Skin of body (tissue), 2 donors: Measurements from ENCODE around the gene OR52R1. TPM values are rescaled to one million over a fixed set of nuclear protein-coding genes. Genes with fewer than 3 reads are reported as not detected.

Experiments used
- small RNA-seq: library from RNA; depleted of rRNA; stranded (forward); fragments of <200 nt; gene quantifications from one replicate; pipeline ENCODE3, GENCODE V24; 2014; ENCODE audit warnings: low replicate concordance
- total RNA-seq: library from RNA; depleted of rRNA; stranded (reverse); fragments of >200 nt; gene quantifications from one replicate; pipeline ENCODE4 v1.2.3, GENCODE V29; 2014

The OR52R1 gene
- total RNA-seq, 1 donor from 2014 or later, result not detected

Small RNA genes lying within 50 kb of the gene (small RNA-seq; reads per million reads assigned to genes)
- not detected for gene RF00091

Other genes starting within 250 kb of the OR52R1 start
- not detected for gene OR52I2, start 222.6 kb downstream of the OR52R1 start, total RNA-seq
- gene OR52I1, start 210.3 kb downstream of the OR52R1 start, total RNA-seq, result not detected
- 7.7 TPM for gene TRIM68, start 196.1 kb downstream of the OR52R1 start, total RNA-seq
- gene OR51D1, start 166.9 kb downstream of the OR52R1 start, total RNA-seq, result not detected
- gene OR51E1, start 160.4 kb downstream of the OR52R1 start, total RNA-seq, result 1.1 TPM
- 0.10 TPM for gene OR51E2, start 106.5 kb downstream of the OR52R1 start, total RNA-seq
- not detected for gene MMP26, start 99.6 kb downstream of the OR52R1 start, total RNA-seq
- gene OR51F1, start 34.4 kb downstream of the OR52R1 start, total RNA-seq, result not detected
- not detected for gene OR51F2, start 16.9 kb upstream of the OR52R1 start, total RNA-seq
- gene OR51S1, start 44.8 kb upstream of the OR52R1 start, total RNA-seq, result not detected
- gene OR51T1, start 77.5 kb upstream of the OR52R1 start, total RNA-seq, result not detected
- not detected for gene OR51A7, start 99.4 kb upstream of the OR52R1 start, total RNA-seq
- gene OR51G2, start 115.0 kb upstream of the OR52R1 start, total RNA-seq, result not detected
- not detected for gene OR51G1, start 120.0 kb upstream of the OR52R1 start, total RNA-seq
- not detected for gene OR51A4, start 143.2 kb upstream of the OR52R1 start, total RNA-seq
- gene OR51A2, start 151.3 kb upstream of the OR52R1 start, total RNA-seq, result not detected
- not detected for gene OR51L1, start 190.5 kb upstream of the OR52R1 start, total RNA-seq
- not detected for gene OR52J3, start 242.1 kb upstream of the OR52R1 start, total RNA-seq